ENCODE results near the gene CBX8.

DNA sequence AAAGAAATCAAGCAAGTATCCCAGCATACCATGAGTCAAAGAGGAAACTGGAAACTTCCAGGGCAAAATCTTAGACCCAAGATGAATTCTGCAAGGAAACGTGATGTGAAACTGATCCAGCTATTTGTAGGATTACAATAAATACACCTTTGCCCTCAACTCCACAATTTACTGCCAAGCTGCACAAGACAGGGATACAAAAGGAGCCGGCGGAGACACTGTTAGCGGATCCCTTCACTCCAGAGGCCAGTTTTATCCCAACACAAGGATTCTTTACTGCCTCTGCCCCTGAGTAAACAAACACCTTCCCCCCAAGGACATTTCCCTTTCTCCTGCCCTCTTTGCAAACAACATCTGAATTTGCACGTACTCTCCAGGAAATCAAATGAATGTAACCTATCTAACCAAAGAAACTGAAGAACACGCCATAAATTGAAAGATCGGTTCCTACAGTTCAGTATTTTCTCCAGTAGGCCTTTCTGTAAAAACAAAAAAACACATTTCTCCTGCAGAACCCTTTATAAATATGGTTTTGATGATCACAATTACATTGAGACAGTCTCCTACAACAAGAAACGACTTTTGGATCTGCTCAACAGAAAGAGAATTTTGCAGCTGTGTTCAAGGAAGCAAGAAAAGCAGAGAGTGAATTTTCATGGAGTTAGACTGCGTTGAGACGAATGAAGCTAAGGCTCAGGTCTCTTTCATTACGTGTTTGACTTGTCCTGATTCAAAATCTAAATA is 20.3 kb downstream of the CBX8 start:
- TF ChIP-seq EZH2 (IDR thresholded peaks at IDR 0.05; ENCODE audit: borderline replicate concordance, low read depth, low read length, severe bottlenecking), result no peak
- TF ChIP-seq, protein P1, sequence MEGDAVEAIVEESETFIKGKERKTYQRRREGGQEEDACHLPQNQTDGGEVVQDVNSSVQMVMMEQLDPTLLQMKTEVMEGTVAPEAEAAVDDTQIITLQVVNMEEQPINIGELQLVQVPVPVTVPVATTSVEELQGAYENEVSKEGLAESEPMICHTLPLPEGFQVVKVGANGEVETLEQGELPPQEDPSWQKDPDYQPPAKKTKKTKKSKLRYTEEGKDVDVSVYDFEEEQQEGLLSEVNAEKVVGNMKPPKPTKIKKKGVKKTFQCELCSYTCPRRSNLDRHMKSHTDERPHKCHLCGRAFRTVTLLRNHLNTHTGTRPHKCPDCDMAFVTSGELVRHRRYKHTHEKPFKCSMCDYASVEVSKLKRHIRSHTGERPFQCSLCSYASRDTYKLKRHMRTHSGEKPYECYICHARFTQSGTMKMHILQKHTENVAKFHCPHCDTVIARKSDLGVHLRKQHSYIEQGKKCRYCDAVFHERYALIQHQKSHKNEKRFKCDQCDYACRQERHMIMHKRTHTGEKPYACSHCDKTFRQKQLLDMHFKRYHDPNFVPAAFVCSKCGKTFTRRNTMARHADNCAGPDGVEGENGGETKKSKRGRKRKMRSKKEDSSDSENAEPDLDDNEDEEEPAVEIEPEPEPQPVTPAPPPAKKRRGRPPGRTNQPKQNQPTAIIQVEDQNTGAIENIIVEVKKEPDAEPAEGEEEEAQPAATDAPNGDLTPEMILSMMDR (IDR thresholded peaks at IDR 0.05; ENCODE audit: borderline replicate concordance, extremely low read depth, low read length, poor library complexity, severe bottlenecking), result no peak

Data from DND-41 (cell line).